HT-29 (cell line): Measurements from ENCODE around the gene NT5C. TPM values are rescaled to one million over a fixed set of nuclear protein-coding genes. Genes with fewer than 3 reads are reported as not detected.
"Not testable (repeated sequence)": the region's sequence is repeated elsewhere in the genome, so short reads cannot be mapped to it uniquely, and the experiment has no call there.

ENCODE experiments used
- DNase-seq: peaks from one replicate; pipeline ENCODE4 v3.0.0-alpha.2; 2015; ENCODE audit warnings: low spot score
- total RNA-seq: library from RNA; depleted of rRNA; stranded (reverse); fragments of >200 nt; shearing (Covaris generic); gene quantifications from 2 replicates; pipeline ENCODE4 v1.2.3, GENCODE V29; 2014; rRNA removed

NT5C gene
- total RNA-seq = 206 and 233 TPM in 2 replicates

DNA sequence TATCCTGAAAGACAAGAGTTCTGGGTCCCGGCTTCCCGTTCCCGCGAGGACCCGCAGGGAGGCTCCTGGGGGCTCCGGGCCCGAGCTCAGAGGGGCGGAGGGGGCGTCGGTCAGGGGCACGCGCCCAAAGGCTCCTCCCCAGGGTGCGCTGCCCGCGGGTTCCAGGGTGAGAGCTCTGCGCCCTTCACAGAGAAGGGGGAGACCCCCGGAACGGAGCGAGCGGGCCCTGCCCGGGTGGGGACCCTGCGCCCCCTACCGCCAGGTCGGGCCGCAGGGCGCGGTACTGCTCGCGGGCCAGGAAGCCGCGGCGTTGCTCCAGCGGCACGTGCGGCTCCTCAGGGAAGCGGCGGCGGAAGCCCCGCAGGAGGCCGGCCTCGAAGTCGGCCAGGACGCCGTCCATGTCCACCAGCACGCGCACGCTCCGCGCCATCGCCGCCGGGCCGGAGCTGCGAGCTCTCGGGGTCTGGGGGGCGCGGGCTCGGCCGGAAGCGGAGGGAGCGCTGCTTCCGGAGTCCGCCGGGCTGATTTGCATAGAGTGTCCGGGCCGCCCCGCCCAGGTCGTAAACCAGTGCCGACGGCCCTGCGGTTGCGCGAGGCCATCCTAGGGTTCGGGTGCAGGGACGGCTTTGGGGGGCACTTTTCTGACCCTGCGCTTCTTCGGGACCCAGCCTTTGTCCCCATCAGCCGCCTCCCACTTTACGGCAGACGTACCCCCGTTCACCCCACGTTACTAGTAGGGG lies at the start of gene NT5C:
TSS of gene NT5C (minus strand) at position 465 of the 740 bp plus-strand sequence. CDS start at position 430, 35 bp downstream.
- peak; percentile 84 for DNase-seq

DNA sequence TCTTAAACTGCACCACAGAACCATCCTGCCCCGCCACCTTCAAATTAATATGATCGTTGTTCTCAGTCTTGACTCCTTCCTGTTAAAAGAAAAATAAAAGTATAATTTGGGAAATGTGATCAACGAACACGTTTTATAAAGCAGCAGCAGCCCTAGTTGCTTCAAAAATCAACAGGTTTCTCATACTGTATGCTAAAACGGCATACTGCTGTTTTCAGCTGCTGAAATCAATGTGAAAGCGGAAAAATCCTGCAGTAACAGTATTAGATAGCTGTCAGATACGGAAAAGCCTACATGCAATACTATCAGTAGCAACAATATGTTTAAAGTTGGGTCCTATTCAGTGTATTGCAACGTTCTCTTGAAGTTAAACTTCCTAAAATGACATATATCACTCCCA lies 49.6 kb upstream of the NT5C start:
- no peak for DNase-seq

GRCh38 chr17:75178453-75178852 lies 46.9 kb upstream of the NT5C start:
- DNase-seq = no peak

DNA sequence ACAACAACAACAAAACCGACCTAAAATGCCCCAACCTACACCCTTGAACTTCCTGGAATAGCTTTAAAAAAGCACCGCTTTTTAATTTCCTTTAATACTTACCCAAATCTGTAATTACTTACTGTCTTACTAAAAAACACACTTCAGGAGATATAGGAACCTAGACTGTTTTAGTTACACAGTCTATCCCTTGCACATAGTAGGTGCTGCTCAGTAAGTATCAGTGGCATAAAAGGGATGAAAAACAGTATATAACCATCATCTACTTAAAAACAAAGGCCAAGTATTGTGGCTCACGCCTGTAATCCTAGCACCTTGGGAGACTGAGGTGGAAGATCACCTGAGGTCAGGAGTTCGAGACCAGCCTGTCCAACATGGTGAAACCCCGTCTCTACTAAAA lies 45.1 kb upstream of the NT5C start:
- DNase-seq = no peak

- no peak for DNase-seq
Observed at GRCh38 chr17:75174996-75175395, 43.5 kb upstream of the NT5C start.

DNA sequence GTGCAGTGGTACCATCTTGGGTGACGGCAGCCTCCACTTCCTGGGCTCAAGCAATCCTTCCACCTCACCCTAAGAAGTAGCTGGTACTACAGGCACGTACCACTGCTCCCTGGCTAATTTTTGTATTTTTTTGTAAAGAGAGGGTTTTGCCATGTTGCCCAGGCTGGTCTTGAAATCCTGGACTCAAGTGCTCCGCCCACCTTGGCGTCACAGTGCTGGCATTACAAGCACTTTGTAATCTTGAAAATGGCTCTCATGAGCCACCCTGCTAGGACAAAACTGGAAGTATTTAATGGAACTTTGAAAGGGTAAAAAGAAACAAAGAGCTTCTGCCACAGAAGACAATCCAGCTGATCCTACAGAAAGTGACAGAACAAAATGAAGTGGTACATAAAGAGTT lies 42.0 kb upstream of the NT5C start:
- DNase-seq = no peak

DNA sequence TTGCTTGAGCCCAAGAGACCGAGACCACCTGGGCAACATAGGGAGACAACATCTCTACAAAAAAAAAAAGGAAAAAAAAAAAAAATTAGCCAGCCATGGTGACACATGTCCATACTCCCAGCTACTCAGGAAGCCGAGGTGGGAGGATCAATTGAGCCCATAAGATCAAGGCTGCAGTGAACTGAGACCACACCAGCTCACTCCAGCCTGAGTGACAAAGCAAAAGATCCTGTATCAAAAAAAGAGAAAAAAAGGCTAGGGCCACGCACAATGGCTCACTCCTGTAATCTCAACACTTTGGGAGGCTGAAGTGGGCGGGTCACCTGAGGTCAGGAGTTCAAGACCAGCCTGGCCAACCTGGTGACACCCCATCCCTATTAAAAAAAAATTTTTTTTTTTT lies 37.5 kb upstream of the NT5C start:
- DNase-seq = no peak

DNA sequence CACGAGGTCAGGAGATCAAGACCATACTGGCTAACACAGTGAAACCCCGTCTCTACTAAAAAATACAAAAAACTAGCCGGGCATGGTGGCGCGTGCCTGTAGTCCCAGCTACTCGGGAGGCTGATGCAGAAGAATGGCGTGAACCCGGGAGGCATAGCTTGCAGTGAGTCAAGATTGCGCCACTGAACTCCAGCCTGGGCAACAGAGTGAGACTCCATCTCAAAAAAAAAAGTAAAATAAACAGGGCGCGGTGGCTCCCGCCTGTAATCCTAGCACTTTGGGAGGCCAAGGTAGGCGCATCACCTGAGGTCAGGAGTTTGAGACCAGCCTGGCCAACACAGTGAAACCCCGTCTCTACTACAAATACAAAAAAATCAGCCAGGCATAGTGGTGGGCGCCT lies 33.1 kb upstream of the NT5C start:
- DNase-seq = not testable (repeated sequence)

DNA sequence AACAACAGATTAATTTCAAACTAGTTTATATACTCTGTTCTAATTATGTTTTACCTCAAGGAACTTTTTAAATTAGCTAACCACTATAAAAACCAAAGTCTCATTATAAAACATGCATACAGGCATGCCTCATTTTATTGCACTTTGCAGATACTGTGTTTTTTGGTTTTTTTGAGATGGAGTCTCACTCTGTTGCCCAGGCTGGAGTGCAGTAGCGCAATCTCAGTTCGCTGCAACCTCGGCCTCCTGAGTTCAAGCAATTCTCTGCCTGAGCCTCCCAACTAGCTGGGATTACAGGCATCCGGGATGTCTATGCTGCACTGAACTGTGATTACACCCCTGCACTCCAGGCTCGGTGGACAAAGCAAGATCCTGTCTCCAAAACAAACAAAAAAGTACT lies 31.5 kb upstream of the NT5C start:
- DNase-seq = no peak

- no peak for DNase-seq
Observed at GRCh38 chr17:75160211-75160610, 28.7 kb upstream of the NT5C start.

DNA sequence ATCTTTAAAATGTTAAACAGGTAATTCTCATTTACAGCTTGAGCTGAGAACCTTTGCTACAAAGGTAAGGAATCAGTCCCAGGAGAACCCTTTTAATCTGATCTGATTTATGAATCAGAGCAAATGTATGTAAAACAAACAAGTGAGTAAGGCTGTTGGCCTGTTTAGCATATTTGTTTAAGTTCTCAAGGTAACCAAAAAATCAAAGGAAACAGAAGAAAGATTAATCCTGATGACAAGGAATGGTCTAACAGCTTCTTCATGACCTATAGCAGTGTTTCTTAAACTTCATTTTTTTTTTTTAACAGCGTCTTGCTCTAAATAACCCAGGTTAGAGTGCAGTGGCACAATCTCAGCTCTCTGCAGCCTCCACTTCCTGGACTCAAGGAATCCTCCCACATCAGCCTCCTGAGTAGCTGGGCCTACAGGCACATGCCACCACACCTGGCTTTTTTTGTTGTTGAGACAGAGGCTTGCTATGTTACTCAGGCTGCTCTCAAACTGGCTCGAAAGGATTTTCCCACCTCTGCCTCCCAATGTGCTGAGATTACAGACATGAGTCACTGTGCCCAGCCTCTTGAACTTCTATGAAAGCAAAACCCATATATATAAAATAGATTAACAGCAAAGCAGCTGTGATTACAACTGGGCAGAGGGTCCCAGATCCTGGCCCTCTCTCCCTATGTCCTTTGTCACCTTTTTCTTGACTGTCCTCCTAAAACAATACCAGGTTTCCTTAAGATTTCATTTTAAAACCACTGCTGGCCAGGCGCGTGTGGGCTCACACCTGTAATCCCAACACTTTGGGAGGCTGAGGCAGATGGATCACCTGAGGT lies 27.9 kb upstream of the NT5C start:
- peak; percentile 77 for DNase-seq

DNA sequence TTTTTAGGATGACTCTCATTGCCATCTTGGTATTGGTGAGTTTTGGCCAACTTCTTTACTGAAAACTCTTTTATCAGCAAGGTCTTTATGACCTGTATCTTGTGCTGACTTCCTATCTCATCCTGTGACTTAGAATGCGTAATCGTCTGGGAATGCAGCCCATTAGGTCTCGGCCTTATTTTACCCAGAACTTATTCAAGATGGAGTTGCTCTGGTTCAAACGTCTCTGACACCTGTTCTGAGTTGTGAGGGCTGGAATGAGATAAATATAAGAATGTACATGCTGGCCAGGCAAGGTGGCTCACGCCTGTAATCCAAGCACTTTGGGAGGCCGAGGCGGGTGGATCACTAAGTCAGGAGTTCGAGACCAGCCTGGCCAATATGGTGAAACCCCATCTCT lies 26.9 kb upstream of the NT5C start:
- not testable (repeated sequence) for DNase-seq

- DNase-seq = no peak
Observed at GRCh38 chr17:75155191-75155601, 23.7 kb upstream of the NT5C start.

GRCh38 chr17:75154195-75155106 lies 22.9 kb upstream of the NT5C start, which contains the start of gene JPT1:
Gene JPT1 (minus strand): TSS chr17:75154512. CDS start chr17:75154397, 115 bp downstream.
- DNase-seq = peak; percentile 99

GRCh38 chr17:75153780-75154194 lies 22.2 kb upstream of the NT5C start:
- peak; percentile 38 for DNase-seq

- peak; percentile 48 for DNase-seq
Observed at GRCh38 chr17:75152922-75153779, 21.6 kb upstream of the NT5C start.

DNA sequence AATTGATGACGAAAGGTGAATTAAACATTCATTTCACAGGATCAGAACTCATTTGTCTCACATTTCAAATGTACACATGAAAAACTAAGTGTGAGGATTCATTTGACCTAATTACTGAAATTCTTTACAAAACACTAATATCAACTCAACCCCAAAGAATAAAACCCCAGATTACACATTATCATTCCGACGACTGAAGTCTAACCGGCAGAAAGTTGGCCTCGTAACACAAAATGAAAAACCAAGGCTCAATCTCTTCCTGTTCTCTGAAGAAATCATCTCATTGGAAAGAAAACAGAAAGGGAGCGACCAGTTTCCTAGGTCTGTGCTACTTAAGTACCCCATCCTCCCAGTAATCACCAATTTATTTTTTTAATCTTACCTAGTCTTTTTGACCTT lies 21.0 kb upstream of the NT5C start:
- no peak for DNase-seq

DNA sequence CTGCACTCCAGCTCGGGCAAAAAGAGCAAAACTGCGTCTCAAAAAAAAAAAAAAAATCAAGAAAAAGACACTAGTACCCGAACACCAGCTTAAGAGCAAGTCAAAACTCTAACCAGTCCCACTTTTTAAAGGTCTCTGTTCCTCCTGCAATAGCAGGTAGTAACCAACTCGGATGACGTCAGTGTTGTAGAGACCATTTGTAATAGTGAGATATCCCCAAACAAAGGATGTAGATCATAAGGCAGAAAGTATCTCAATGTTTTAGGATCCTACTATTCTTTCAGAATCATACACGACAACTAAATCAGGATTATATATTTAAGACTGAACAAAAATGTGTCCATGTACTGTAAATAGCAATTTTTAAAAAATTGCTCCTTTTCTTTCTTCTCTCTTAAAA lies 20.4 kb upstream of the NT5C start:
- no peak for DNase-seq

DNA sequence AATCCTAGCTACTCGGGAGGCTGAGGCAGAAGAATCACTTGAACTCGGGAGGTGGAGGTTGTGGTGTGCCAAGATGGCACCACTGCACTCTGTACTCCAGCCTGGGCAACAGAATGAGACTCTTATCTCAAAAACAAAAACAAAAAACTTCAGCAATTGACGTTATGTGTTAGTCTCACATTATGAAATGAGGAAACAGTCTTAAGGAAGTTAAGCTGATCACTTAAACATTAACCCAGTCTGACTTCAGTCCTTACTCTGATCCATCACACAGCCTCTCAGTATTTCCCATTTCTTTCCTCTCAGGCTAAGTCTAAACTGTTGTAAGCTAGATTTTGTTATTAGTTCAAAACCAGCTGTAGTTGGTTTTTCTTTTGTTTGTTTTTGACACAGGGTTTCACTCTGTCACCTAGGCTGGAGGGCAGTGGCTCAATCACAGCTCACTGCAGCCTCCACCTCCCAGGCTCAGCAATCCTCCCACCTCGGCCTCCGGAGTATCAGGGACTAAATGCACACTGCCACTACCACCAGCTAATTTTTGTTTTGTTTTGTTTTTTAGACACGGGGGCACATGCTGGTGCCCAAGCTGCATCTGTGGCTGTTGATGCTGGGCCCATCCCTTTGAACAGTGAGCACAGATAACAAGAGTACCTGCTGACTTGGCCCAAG lies 16.5 kb upstream of the NT5C start:
- no peak for DNase-seq

GRCh38 chr17:75146592-75146991 lies 15.1 kb upstream of the NT5C start:
- no peak for DNase-seq
